Fibroblast of upper back skin (primary cell): ENCODE measurements around the gene SUSD6.
"Not testable (repeated sequence)": the region's sequence is repeated elsewhere in the genome, so short reads cannot be mapped to it uniquely, and the experiment has no call there.

Experiments used
- DNase-seq: peaks from one replicate; pipeline ENCODE4 v3.0.0-alpha.2; 2013

The SUSD6 gene

DNA sequence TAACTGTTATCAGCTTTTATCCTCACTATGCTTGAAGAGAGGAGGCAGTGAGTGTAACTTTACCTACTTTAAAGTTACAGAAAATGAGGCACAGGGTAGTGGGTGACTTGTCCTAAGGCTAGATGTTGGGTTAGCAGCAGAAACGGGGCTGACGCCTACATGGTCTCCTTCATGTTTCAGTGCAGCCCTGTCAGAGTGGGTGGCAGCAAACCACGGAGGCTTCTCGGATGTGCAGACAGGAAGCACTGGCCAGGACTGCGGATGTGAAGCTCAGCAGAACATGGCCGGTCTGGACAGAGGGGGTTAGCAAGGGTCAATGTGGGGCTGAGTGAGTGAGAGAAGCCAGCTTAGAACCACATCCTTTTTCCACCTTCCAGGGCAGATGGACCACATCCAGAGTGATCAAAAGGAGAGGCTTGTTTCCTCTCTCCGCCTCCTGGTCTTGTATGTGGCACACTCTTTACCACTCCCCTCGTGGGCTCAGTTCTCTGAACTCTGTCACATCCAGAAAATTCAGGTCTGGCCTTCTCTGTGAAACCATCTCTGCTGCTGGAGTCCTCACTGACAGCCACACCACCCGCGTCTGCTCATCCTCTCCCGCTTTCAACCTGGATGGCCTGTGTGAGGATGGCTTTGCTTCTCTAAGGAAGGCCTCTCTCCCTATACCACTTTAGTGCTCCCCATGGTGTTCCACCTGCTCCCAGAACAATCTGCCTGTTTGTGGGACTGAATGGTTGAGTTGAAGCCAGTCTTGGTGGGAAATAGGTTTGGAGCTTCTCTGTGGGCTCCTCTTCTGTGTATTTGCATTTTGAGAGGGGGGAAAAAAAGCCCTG, 14.1 kb downstream of the SUSD6 start:
- DNase-seq = no peak

GRCh38 chr14:69626132-69626500, 14.7 kb downstream of the SUSD6 start:
- no peak for DNase-seq

DNA sequence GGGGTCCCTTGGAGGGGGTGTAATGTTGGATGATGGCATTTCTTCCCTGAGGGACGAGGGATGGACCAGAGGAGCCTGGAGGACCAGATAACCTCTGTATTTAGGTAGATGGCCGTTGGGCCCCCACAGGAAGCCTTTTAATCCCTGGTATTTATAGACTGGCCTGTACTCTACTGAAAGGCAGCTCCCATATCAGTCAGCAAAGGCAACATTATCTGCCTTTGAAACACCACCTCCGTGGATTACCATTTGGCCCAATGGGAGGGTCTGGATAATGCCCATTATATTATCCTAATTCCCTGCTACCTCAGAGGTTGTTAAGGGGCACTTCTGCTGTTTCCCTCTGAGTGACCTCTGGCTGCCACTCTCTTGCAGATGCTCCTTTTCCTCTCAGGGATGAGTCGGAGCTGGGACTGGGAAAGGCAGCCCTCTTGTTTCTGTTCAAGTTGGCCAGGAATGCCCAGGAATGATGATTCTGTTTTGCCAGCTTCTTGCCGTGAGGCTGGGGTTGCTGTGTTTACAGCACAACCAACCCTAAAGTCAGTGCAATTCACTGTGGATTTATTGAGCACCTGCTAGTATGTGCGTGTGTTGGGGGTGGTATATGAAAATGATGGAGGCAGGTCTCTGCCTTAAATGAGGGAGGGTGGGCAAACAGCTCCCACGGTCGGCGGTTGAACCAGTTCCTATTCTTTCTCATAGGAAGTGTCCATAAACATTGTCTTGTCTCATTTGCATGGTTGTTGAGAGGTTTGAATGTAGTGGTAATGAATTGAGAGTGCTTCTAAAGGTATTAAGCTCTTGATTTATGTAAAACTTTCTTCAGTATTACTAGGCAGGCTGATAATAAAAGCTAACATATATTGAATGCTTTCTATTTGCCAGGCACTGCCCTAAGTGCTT, 18.1 kb downstream of the SUSD6 start:
- DNase-seq = no peak

GRCh38 chr14:69630360-69630759, 19.0 kb downstream of the SUSD6 start:
- DNase-seq = no peak

GRCh38 chr14:69631509-69631908, 20.1 kb downstream of the SUSD6 start:
- no peak for DNase-seq

DNA sequence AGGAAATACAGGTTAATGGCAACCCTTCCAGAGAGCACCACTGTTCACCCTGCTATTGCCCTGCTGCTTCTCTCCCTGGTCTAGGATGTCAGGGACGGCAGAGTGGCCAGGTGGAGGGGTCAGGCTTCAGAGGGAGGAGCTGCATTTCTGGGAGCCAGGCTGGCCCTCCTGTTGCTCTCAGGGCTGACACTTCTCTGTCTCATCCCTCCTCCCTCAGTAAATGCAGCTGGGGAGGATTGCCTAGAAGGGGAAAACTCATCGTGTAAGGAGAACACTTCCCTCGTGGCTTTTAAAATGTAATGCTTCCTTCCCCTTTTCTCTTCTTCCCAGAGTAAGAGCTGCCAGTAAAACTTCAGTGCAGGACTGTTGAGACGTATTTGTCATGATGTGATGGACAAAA, 20.8 kb downstream of the SUSD6 start:
- DNase-seq = no peak

- no peak for DNase-seq
Observed at GRCh38 chr14:69632593-69633151, 21.3 kb downstream of the SUSD6 start.

GRCh38 chr14:69633238-69633637, 21.8 kb downstream of the SUSD6 start:
- DNase-seq = no peak

DNA sequence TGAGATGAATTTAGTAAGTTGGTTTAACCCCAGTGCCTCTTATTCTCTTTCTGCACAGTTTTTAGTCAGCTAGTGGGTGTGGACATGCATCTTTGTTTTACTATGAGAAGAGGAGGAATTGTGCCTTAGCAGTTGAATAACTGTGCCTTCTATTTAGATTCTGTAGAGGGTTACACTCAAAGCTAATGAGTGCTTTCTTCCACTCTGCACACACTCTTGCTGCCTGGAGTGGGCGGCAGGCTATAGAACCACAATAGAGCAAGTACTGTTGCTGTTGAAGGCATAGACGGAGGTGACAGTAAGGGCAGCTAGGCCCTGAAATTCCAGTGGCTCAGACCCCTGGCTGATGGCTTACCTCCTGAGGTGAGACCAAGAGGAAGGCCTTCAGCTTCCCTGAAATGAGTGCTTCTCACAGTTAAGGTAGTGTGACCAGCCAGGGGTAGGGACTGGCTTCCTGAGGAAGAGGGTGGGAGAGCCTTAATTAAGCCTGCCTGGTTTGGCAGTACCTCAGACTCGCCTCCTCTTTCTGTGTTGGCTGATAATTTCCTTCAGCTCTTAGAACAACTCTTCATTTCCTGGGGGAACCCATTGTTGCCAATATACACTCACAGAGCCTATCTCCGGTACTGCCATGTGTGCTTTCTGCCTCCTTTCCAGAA, 24.7 kb downstream of the SUSD6 start:
- DNase-seq = no peak

GRCh38 chr14:69636718-69637480, 25.5 kb downstream of the SUSD6 start:
- DNase-seq = no peak

DNA sequence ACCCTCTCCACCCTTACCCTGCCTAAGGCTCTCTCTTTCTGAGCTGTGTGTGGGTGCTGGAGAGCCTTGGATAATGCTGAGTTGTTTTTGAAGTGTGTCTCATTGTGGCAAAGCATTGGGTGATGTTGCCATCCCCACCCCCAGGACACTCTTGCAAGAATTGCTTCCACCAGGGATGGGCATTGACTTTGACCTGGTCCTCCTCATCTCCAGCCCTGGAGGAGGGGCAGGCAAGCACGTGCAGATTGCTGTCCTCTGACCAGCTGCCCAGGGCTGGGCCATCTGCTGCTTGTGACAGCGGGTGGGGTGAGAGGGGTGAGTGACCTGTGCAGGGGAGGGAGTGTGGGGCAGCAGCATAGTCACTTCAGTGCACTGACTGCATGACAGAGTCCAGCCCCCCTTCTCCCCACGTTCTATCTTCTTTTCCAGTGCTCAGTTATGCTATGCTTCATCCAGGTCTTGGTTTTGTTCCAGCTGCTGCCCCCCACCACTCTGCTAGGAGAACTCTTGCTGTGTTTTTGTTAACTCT, 26.2 kb downstream of the SUSD6 start:
- no peak for DNase-seq

GRCh38 chr14:69640931-69641330, 29.5 kb downstream of the SUSD6 start:
- no peak for DNase-seq

- DNase-seq = not testable (repeated sequence)
Observed at GRCh38 chr14:69642212-69642793, 30.9 kb downstream of the SUSD6 start.

DNA sequence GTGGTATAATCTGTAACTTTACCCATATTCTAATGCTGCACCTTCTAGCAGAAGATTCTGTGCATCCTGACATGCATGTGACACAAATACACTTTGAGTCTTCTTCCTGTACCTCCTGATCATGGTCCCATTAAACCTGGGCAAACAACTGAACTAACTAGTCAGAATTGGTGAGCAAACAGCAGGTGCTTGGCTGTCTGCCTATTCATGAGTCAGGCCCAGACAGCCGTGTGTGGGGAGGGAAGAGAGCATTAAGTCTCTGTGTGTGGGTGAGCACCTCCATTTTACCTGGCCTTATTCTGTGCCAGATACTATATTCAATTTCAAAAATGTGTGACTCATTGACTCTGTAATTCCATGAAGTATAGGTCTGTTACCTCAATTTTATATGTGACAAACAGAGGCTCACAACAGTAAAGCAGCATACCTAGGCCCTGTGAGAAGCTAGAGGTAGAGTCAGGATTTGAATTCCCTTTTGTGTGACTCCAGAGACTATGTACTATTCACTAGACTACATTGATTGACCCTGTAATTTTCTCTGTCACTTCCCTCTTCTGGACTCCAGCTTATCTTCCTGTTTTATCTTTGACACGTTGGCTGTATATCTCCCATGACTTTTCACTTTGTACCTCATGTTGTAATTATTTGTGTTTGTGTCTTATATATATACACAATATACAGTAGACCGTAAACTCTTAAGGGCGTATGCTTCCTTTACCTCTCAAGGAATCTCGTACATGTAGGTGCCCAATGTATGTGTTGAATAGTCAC, 32.2 kb downstream of the SUSD6 start:
- peak; percentile 41 for DNase-seq

DNA sequence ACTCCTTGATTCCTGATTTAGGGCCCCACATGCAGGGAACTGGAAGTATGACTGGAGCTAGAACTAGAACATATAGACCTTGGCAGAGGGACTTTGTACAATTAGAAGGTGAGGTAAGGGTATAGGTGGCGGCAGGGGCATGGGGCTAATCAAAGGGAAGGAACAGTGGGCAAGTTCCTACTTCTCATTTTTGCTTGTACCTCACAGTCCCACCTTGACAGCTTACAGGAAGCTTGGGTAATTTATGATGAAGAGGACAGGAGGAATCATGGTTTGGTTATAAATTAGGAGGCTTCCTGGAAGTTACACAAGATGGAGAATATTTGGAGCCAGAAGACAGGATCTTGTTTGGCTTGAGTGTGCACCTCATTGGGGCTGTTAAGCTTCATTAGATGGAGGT, 33.4 kb downstream of the SUSD6 start:
- no peak for DNase-seq

DNA sequence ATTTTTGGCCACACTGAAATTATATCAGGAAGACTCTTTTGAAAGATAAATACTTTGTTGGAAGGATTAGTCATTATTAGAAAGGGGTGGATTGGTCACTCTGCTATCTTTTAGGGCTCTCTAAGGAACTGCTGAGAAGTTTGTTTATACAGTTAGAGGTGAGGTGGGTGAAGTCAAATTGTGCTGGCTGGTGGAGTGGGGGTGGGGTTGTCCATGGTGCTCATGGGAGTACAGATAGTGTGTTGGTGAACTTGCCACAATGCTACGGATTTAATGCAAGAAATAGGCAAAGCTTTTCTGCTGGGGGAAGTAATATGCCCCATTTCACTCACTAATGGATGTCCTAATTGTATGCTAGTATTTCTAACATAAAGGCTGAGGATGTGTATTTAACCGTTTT, 35.8 kb downstream of the SUSD6 start:
- DNase-seq = no peak

- DNase-seq = not testable (repeated sequence)
Observed at GRCh38 chr14:69647642-69648041, 36.2 kb downstream of the SUSD6 start.

GRCh38 chr14:69648480-69649451, 37.4 kb downstream of the SUSD6 start:
- DNase-seq = peak; percentile 53

DNA sequence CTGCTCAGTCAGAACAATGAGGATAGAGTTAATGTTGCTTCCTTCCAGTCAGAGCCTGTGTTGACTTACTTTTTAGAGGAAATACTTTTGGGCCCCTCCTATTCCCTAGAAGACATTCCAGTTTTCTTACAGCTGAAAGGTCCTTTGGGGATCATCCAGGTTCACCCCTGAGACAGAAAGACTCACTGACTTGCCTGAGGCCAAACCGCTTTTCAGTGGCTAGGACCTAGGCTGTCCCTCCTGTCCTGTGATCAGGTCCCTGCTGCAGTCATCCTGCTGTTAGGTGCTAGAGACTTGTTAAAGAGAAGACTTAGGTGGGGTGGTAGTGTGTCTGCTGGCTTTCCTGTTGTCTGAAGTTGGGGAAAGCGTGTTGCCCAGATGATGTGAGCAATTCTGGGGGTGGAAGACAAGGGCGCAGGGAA, 39.6 kb downstream of the SUSD6 start:
- DNase-seq = no peak

DNA sequence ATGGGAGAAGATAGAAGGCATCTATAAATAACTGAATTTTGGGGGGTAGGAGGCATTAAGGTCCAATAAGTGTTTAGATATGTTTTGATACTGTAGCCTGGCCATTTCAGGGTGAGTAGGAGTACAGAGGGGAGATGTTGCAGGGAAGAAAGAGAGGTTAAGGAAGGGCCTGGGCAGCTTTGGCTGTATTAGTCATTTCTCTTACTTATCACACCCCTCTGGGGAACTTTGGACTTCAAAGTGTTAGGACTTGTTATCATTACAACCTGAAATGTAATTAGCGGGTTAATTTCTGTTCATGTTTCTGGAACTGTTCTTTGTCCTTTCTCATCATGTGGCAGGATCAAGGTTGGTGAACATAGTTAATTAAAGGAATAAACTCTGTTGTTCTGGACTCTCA, 40.3 kb downstream of the SUSD6 start:
- no peak for DNase-seq
